Thymus (tissue), 11 donors: ENCODE data around the gene CCDC77. TPM values are rescaled to one million over a fixed set of nuclear protein-coding genes. Genes with fewer than 3 reads are reported as not detected.

ENCODE experiments used
- DNase-seq, 9 donors: peaks; one replicate each; pipeline ENCODE4 v3.0.0-alpha.2; 2013; ENCODE audit warnings: low spot score in 9 of 9, low read depth in 6 of 9, missing footprints in 1 of 9
- H3K27ac ChIP-seq, 2 donors: one replicate each; pipeline ENCODE4 v1.5.1; 2013; ENCODE audit warnings: control low read depth in 1 of 2, low read depth in 1 of 2, low read length in 1 of 2, mild to moderate bottlenecking in 1 of 2, moderate library complexity in 1 of 2
- H3K27me3 ChIP-seq, 2 donors: one replicate each; pipeline ENCODE4 v1.5.1; 2013; ENCODE audit warnings: low read length in 1 of 2; ENCODE audit not compliant: control insufficient read depth in 2 of 2, insufficient read depth in 1 of 2
- H3K36me3 ChIP-seq, 2 donors: one replicate each; pipeline ENCODE4 v1.5.1; 2013; ENCODE audit warnings: low read length in 1 of 2, mild to moderate bottlenecking in 1 of 2, moderate library complexity in 1 of 2; ENCODE audit not compliant: control insufficient read depth in 2 of 2, insufficient read depth in 2 of 2
- H3K4me1 ChIP-seq, 2 donors: one replicate each; pipeline ENCODE4 v1.5.1; 2013; ENCODE audit warnings: low read length in 2 of 2; ENCODE audit not compliant: control insufficient read depth in 2 of 2, insufficient read depth in 2 of 2
- H3K4me3 ChIP-seq, 2 donors: one replicate each; pipeline ENCODE4 v1.5.1; 2013; ENCODE audit warnings: low read length in 2 of 2, control low read depth in 1 of 2, mild to moderate bottlenecking in 1 of 2
- H3K9me3 ChIP-seq, 2 donors: one replicate each; pipeline ENCODE4 v1.5.1; 2013; ENCODE audit warnings: low read length in 1 of 2, mild to moderate bottlenecking in 1 of 2; ENCODE audit not compliant: control insufficient read depth in 2 of 2, insufficient read depth in 1 of 2
- WGBS: extraction: QIAGEN DNeasy Blood & Tissue Kit; methylation state at CpG from one replicate; pipeline ENCODE4 v1.1.7; 2013; 5-methylcytosine and 5-hydroxymethylcytosine counted together
- polyA plus RNA-seq: library from polyadenylated mRNA; stranded (reverse); fragments of 200-250 nt; gene quantifications from one replicate; pipeline ENCODE4 v1.2.3, GENCODE V29; 2013
- total RNA-seq: library from RNA; stranded (reverse); fragments of 120-200 nt; gene quantifications from one replicate; pipeline ENCODE4 v1.2.4, GENCODE V29; 2013
- donor health status: healthy.

Gene CCDC77
- total and polyA plus RNA-seq, 2 donors, result 12.2 to 17.9 TPM

- Histone ChIP-seq H3K4me1 (no peaks in the 10 kb centered on the region), H3K27ac (no peak overlapping the region), H3K4me3 (no peak overlapping the region), H3K36me3 (no peaks in the 10 kb centered on the region), H3K9me3 (no peaks in the 10 kb centered on the region), H3K27me3 (peaks cover 4 to 20% of the 10 kb centered on the region in 2 donors)
- DNase-seq, result no peak
- WGBS, result 68% methylated on average over 10 of the region's 10 CpGs
Observed at GRCh38 chr12:468671-469389, 67.4 kb downstream of the CCDC77 start.

DNA sequence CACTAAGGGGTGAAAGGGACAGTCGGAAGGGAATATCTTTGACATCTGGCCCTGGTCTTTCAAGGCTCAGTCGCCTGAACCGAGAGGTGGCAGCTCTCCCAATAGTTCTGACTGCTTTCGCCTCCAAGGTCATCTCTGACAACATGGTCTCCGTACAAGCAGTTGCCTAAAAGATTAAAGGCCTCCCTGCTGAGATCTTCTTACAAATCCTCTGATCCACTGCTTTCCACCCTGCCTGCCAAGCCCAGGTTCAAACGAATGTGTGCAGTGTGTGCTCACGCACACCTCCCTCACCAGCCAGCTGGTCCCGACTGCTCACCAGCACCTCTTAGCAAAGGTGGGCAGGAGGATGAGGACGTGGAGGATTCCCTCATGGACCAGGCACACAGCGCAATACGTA lies 68.7 kb downstream of the CCDC77 start:
- H3K27me3 ChIP-seq, result peaks cover 2 to 11% of the 10 kb centered on the region in 2 donors
- H3K4me1 ChIP-seq, result no peaks in the 10 kb centered on the region
- WGBS, result 87% methylated on average over 11 of the region's 11 CpGs
- no peaks in the 10 kb centered on the region for H3K36me3 ChIP-seq
- no peak overlapping the region for H3K4me3 ChIP-seq
- no peak for DNase-seq
- no peak overlapping the region for H3K27ac ChIP-seq
- no peaks in the 10 kb centered on the region for H3K9me3 ChIP-seq

DNA sequence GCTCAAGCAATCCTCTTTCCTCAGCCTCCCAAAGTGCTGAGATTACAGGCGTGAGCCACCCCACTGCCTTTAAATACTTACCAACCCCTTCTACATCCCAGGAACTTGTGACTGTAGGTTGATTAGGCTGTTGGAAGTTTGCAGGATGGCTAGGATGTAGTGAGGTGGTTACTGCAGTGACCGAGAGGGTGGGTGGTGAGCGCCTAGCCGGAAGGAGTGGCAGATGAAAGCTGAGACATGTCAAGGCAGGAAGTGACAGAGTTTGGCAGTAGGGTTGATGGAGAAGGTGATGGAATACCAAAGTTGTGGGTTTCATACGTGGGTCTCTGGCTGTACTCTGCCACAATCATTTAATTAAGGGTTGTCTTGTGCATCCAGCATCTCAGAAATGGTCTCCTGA lies 71.8 kb downstream of the CCDC77 start:
- no peak for DNase-seq
- Histone ChIP-seq H3K4me3 (no peak overlapping the region), H3K27ac (no peak overlapping the region), H3K9me3 (no peaks in the 10 kb centered on the region), H3K36me3 (no peaks in the 10 kb centered on the region), H3K27me3 (peaks cover 2 to 11% of the 10 kb centered on the region in 2 donors), H3K4me1 (no peaks in the 10 kb centered on the region)
- 89% methylated on average over 5 of the region's 5 CpGs for WGBS

- DNase-seq, result no peak
- H3K4me1 ChIP-seq, result no peaks in the 10 kb centered on the region
- H3K36me3 ChIP-seq, result no peaks in the 10 kb centered on the region
- 75% methylated on average over 9 of the region's 9 CpGs for WGBS
- no peak overlapping the region for H3K4me3 ChIP-seq
- H3K27me3 ChIP-seq, result peaks cover 2 to 11% of the 10 kb centered on the region in 2 donors
- no peaks in the 10 kb centered on the region for H3K9me3 ChIP-seq
- H3K27ac ChIP-seq, result no peak overlapping the region
Observed at GRCh38 chr12:473863-474577, 72.6 kb downstream of the CCDC77 start.

DNA sequence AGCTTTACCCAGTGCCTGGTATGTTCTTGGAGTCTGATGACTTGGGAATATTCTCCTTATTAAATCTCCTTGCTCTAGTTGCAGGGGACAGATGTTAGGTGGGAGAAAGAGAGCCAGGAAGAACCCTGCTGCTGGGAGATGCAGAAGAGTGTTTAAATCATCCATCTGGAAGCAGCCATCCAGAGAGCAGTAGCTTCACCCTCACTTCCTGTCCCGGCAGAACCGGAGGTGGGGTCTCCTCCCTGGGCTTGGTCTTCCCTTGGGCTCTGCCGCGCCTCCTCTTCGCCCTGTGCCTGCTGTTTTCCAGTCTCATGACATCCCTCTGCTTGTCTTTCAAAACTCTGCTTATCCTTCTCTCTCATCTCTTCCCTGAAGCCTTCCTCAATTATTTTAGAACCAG lies 73.8 kb downstream of the CCDC77 start:
- WGBS, result 45% methylated on average over 5 of the region's 5 CpGs
- H3K27ac ChIP-seq, result no peak overlapping the region

DNA sequence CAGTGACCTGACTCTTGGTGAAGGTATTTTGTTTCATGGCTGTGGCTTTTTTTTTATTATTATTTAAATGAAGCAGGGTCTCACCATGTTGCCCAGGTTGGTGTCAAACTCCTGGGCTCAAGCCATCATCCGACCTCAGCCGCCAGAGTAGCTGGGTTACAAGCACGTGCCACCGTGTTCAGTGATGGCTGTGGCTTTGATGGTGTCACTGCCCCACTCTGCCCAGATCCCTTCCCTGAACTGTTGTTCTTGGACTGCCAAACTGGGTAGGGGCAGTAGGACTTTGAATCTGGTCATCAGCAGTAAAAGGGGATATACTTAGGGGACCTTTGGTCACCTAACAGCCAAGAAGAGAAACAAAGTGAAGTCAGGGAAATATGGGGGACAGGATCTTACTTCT lies 77.7 kb downstream of the CCDC77 start:
- Histone ChIP-seq H3K4me1 (no peaks in the 10 kb centered on the region), H3K4me3 (no peak overlapping the region), H3K9me3 (no peaks in the 10 kb centered on the region), H3K36me3 (no peaks in the 10 kb centered on the region), H3K27ac (no peak overlapping the region), H3K27me3 (peaks cover 2 to 12% of the 10 kb centered on the region in 2 donors)
- no peak for DNase-seq
- 94% methylated on average over 4 of the region's 4 CpGs for WGBS

More for the DNA sequence above, 73.8 kb downstream of the CCDC77 start:
- Histone ChIP-seq H3K4me1 (no peaks in the 10 kb centered on the region), H3K4me3 (no peak overlapping the region), H3K36me3 (no peaks in the 10 kb centered on the region), H3K27me3 (peaks cover 2 to 10% of the 10 kb centered on the region in 2 donors), H3K9me3 (no peaks in the 10 kb centered on the region)
- DNase-seq, result no peak

DNA sequence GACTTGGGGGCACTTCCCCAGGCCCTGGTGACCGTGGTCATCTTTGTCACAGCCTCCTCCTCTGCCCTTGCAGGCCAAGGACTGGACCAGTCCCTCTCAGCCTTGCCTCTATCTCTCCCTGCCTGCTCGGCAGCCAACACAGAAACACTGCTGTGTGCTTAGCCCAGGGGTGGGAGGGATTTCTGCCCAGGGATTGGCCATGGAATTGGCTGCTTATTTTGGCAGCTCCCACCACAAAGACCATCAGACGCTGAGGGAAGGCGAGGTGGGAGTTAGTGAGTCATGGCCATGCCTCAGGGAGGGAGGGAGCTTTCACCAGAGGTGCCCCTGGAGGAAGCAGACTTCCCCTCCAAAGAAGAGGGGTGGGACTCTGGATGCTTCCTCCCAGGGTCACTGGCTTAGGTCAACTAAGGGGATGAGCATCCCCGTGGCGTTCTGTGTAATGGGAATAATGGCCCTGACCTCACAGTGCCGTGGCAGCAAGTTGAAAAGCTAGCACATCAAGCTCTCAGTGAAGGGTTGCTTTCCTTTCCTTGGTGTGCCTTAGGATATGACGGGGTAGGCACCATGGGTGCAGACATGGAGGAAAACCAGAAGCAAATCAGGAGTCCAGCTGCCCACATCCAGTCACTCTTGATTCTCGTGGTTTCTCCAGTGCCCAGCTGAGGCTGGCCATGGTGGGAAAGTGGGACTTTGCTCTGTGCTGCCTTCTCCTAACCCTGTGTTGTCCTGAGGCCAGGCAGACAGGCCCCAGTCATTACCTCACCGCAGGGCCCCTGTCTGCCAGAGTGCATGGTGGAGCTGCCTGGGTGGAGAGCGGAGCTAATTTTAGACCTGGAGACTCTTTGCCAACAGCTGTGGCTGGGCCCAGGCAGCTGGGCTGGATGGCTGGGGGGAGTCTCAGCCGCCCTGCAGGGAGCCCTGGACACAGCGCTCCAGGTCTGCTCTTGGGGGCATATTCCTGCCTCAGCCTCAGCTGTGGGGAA lies 79.7 kb downstream of the CCDC77 start:
- Histone ChIP-seq H3K4me3 (no peak overlapping the region), H3K4me1 (no peaks in the 10 kb centered on the region), H3K27ac (no peak overlapping the region), H3K36me3 (no peaks in the 10 kb centered on the region), H3K27me3 (peaks cover 0 to 9% of the 10 kb centered on the region in 2 donors), H3K9me3 (no peaks in the 10 kb centered on the region)
- WGBS, result 90% methylated on average over 13 of the region's 13 CpGs
- DNase-seq, result no peak

DNA sequence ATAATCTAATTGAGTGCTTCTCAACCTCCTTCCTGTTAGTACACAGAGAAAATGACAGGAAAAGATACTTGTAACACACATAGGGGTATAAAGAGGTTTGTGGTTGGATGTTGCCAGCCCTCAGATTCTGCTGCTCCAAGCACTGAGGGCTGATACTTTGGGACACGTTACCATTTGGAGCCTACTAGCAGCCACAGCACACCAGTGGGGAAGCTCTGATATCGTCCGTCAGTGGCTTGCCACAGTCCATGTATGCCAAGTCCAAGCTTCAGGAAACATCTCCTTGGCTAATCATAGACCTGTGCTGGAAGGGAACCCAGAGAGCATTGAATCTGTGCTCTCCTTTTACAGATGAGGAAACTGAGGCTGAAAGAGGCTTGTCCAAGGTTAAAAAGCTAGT lies 80.6 kb downstream of the CCDC77 start:
- no peak for DNase-seq
- Histone ChIP-seq H3K36me3 (no peaks in the 10 kb centered on the region), H3K9me3 (no peaks in the 10 kb centered on the region), H3K4me3 (no peak overlapping the region), H3K4me1 (no peaks in the 10 kb centered on the region), H3K27me3 (peaks cover 0 to 9% of the 10 kb centered on the region in 2 donors), H3K27ac (no peak overlapping the region)
- WGBS, result 79% methylated on average over 3 of the region's 3 CpGs
